Measurements from ENCODE around the gene NAE1. TPM values are rescaled to one million over a fixed set of nuclear protein-coding genes. Genes with fewer than 3 reads are reported as not detected.

NAE1 gene
- total RNA-seq, 1 experiment from 2014 or later = 146 TPM

DNA sequence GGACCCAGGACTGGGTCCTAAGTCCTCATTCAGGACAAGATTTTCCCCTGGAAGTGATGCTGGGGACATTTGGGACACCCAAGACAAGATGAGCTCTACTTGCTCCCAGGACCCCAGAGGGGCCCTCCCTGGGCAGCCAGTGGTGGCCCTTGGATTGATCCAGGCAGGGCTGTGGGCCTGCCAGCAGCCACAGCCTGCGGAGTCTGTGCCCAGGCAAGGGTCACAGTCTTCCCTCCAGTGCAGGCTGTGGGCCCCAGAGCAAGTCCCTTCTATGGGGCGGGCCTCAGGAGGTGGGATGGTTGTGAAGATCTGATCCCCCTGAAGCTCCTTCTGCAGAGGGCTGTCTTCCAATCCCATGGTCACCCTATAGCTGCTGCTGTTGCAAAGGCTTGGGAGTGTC, 26.0 kb upstream of the NAE1 start:
- H3K27ac Mint-ChIP-seq (ENCODE audit: unreplicated experiment) = peak overlapping the region; percentile 53
- no TSS peak for BruUV-seq (replicated peaks)
- POLR2A ChIA-PET = interaction anchor here (1.2 kb wide), 1 partner anchor 24 kb away, joined by 4 read pairs; the partner anchor contains the start of gene PDP2
- no peaks in the 10 kb centered on the region for H3K27me3 Mint-ChIP-seq (ENCODE audit: insufficient read depth, unreplicated experiment)
- H3K9me3 Mint-ChIP-seq (ENCODE audit: unreplicated experiment) = no peaks in the 10 kb centered on the region
- H3K9me3 ChIP-seq = no peaks in the 10 kb centered on the region
- no peaks in the 10 kb centered on the region for H3K27me3 ChIP-seq (replicated peaks; ENCODE audit: control insufficient read depth, insufficient read depth, low read length)
- H3K4me3 ChIP-seq (ENCODE audit: low read depth, low read length) = no peak overlapping the region
- H3K4me1 ChIP-seq = peaks cover 30% of the 10 kb centered on the region
- no peaks in the 10 kb centered on the region for H3K36me3 ChIP-seq (ENCODE audit: control insufficient read depth, insufficient read depth, low read length)
- DNase-seq = no peak
- H3K36me3 Mint-ChIP-seq (ENCODE audit: insufficient read depth, unreplicated experiment) = peaks cover 4% of the 10 kb centered on the region
- H3K4me1 Mint-ChIP-seq (ENCODE audit: low read depth, unreplicated experiment) = peaks cover 12% of the 10 kb centered on the region
- TF ChIP-seq, protein P1, sequence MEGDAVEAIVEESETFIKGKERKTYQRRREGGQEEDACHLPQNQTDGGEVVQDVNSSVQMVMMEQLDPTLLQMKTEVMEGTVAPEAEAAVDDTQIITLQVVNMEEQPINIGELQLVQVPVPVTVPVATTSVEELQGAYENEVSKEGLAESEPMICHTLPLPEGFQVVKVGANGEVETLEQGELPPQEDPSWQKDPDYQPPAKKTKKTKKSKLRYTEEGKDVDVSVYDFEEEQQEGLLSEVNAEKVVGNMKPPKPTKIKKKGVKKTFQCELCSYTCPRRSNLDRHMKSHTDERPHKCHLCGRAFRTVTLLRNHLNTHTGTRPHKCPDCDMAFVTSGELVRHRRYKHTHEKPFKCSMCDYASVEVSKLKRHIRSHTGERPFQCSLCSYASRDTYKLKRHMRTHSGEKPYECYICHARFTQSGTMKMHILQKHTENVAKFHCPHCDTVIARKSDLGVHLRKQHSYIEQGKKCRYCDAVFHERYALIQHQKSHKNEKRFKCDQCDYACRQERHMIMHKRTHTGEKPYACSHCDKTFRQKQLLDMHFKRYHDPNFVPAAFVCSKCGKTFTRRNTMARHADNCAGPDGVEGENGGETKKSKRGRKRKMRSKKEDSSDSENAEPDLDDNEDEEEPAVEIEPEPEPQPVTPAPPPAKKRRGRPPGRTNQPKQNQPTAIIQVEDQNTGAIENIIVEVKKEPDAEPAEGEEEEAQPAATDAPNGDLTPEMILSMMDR (IDR thresholded peaks at IDR 0.05; ENCODE audit: insufficient read depth in 1 of 2, low read depth in 1 of 2, low read length in 1 of 2, severe bottlenecking in 1 of 2, unreplicated experiment in 1 of 2) = no peak
- intact Hi-C loops (cut with micrococcal nuclease; ENCODE audit: unreplicated experiment) = no loop called here
- H3K4me3 Mint-ChIP-seq (ENCODE audit: unreplicated experiment) = no peak overlapping the region
- CTCF ChIA-PET = interaction anchor here (1.0 to 2.5 kb wide), 5 partner anchors 11 to 26 kb away, joined by 3 to 25 read pairs (median 8); partner anchors contain the start of gene NAE1

DNA sequence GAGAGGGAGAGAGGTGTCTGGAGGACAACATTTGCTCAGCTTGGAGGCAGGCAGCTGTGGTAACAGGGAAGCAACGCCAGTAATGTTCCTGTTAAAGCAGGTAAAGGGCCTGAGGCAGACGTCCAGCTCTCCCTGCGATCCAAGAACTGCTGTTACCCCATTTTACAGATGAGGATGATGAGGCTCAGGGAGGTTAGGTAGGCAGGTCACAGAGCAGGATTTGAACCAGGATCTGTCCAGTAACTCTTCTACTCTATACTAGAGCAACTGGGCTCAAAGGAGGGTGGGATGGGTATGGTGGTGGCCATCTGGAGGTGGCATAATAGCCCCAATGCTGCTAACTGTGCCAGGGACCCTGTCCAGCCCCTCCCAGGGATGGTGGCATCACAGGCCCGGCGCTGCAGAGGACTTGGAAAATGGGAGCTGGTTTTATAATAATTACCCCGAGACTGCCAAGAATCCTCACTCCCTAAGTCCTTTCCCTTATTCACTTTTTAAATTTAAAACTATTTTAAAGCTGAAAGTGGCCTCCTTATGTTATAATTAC, 25.5 kb upstream of the NAE1 start:
- Mint-ChIP-seq H3K27me3 (ENCODE audit: insufficient read depth, unreplicated experiment) (no peaks in the 10 kb centered on the region), H3K4me3 (ENCODE audit: unreplicated experiment) (no peak overlapping the region), H3K9me3 (ENCODE audit: unreplicated experiment) (no peaks in the 10 kb centered on the region), H3K36me3 (ENCODE audit: insufficient read depth, unreplicated experiment) (peaks cover 9% of the 10 kb centered on the region), H3K4me1 (ENCODE audit: low read depth, unreplicated experiment) (peaks cover 12% of the 10 kb centered on the region), H3K27ac (ENCODE audit: unreplicated experiment) (peak overlapping the region; percentile 23)
- H3K4me3 ChIP-seq (ENCODE audit: low read depth, low read length) = no peak overlapping the region
- H3K27me3 ChIP-seq (replicated peaks; ENCODE audit: control insufficient read depth, insufficient read depth, low read length) = no peaks in the 10 kb centered on the region
- DNase-seq = no peak
- TF ChIP-seq, protein P1 (IDR thresholded peaks at IDR 0.05; ENCODE audit: insufficient read depth in 1 of 2, low read depth in 1 of 2, low read length in 1 of 2, severe bottlenecking in 1 of 2, unreplicated experiment in 1 of 2) = no peak
- ChIA-PET CTCF (interaction anchor here (1.0 to 2.5 kb wide), 4 partner anchors 11 to 26 kb away, joined by 3 to 25 read pairs (median 12); partner anchors contain the start of gene NAE1), POLR2A (interaction anchor here (1.2 kb wide), 1 partner anchor 24 kb away, joined by 4 read pairs; the partner anchor contains the start of gene PDP2)
- BruUV-seq (replicated peaks) = no TSS peak
- no peaks in the 10 kb centered on the region for H3K36me3 ChIP-seq (ENCODE audit: control insufficient read depth, insufficient read depth, low read length)
- intact Hi-C loops (cut with micrococcal nuclease; ENCODE audit: unreplicated experiment) = no loop called here
- H3K4me1 ChIP-seq = peaks cover 30% of the 10 kb centered on the region
- H3K9me3 ChIP-seq = no peaks in the 10 kb centered on the region

DNA sequence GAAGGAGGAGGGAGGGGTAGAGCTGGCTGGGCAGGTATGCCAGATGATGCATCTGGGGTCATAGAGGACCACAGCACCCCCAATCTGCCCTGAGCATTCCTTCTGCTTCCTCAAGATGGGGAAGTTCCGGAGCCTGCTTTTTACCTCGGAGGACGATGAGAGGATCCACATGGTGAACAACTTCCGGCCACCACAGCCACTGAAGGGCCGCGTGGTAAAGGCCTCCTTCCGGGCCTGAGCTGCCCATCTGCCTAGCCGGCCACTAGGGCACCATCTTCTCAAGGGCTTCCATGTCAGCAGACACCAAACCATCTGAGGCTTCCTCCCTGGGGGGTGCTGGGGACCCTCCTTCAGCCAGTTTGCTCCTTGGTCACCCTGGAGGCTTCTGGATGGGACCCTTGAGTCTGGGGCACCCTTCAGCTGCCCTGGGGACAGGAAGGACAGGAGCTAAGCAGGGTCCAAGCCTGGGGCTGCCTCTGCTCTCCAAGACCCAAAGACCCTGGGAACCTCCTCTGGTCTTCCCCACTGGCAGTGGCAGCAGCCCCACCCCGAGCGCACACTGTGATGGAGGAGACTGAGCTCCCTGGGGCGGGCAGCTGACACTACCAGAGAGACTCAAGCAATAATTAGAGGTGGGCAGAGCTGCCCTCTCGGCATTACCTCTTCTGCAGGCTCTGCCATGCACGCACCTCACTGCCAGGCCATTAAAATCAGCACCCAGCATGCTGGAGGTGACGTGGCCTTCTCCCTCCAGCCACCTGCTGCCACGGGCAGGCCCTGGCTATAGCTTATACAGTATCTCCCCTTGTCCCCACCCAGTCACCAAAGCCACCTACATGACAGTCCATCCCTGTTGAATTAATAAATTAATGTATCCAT, 22.7 kb upstream of the NAE1 start:
- Histone ChIP-seq H3K9me3 (no peaks in the 10 kb centered on the region), H3K4me1 (peaks cover 27% of the 10 kb centered on the region), H3K36me3 (ENCODE audit: control insufficient read depth, insufficient read depth, low read length) (no peaks in the 10 kb centered on the region), H3K4me3 (ENCODE audit: low read depth, low read length) (no peak overlapping the region), H3K27me3 (replicated peaks; ENCODE audit: control insufficient read depth, insufficient read depth, low read length) (no peaks in the 10 kb centered on the region)
- POLR2A ChIA-PET = no interaction called here
- CTCF ChIA-PET = interaction anchor here (0.6 to 1.5 kb wide), 4 partner anchors 14 to 79 kb away, joined by 3 to 5 read pairs (median 3); partner anchors contain the start of gene NAE1
- Mint-ChIP-seq H3K27ac (ENCODE audit: unreplicated experiment) (no peak overlapping the region), H3K9me3 (ENCODE audit: unreplicated experiment) (no peaks in the 10 kb centered on the region), H3K4me1 (ENCODE audit: low read depth, unreplicated experiment) (peaks cover 12% of the 10 kb centered on the region), H3K4me3 (ENCODE audit: unreplicated experiment) (no peak overlapping the region), H3K27me3 (ENCODE audit: insufficient read depth, unreplicated experiment) (no peaks in the 10 kb centered on the region), H3K36me3 (ENCODE audit: insufficient read depth, unreplicated experiment) (peaks cover 9% of the 10 kb centered on the region)
- TF ChIP-seq, protein P1 (IDR thresholded peaks at IDR 0.05; ENCODE audit: insufficient read depth in 1 of 2, low read depth in 1 of 2, low read length in 1 of 2, severe bottlenecking in 1 of 2, unreplicated experiment in 1 of 2) = no peak
- intact Hi-C loops (cut with micrococcal nuclease; ENCODE audit: unreplicated experiment) = no loop called here
- no TSS peak for BruUV-seq (replicated peaks)
- no peak for DNase-seq

All from Caco-2 (cell line).